GM19438 (cell line): ENCODE data around the gene TNFSF4.
A peak's percentile ranks its signal among the peaks of the same experiment; 100 is the strongest.
"Not testable (repeated sequence)": the region's sequence is repeated elsewhere in the genome, so short reads cannot be mapped to it uniquely, and the experiment has no call there.

Source experiments
- ATAC-seq: cut with Tn5 transposase; IDR thresholded peaks from one replicate; pipeline ENCODE4 v1.9.1; 2021; ENCODE audit warnings: low read depth; ENCODE audit not compliant: unreplicated experiment

TNFSF4 gene, protein sequence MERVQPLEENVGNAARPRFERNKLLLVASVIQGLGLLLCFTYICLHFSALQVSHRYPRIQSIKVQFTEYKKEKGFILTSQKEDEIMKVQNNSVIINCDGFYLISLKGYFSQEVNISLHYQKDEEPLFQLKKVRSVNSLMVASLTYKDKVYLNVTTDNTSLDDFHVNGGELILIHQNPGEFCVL

DNA sequence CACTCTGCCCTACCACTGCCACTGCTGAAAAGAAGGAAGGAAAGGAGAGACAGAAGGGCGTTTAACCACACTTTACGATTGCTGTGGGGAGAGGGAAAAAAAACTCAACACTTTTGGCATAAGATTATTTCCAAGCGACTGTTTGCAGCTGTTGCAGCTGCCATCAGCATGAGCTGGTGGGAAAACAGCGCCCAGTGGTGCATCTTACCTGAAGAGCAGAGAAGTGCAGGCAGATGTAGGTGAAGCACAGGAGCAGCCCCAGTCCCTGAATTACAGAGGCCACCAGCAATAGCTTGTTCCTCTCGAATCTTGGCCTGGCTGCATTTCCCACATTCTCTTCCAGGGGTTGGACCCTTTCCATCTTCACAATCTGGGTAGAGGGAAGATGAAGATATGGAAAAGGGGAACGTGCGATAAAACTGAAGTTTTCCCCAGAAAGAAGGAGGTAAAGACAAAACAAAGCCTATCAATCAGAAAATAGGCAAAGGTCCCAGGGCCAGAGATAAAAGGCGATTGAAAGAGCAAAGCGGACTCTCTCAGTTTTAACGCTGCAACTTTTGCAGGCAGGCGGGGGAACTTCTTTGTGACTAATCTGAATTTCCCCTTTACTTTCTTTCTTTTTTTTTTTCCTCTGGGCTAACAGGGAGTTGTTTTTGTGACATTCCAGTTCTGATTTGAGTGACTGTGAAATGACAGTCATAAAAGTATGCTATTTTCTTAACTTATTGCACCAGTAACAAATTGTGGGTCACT, at the start of gene TNFSF4:
Gene TNFSF4, minus strand, starts transcription at position 516 of the 753 bp plus-strand sequence. Its CDS starts 155 bp downstream, at position 361.
- no peak for ATAC-seq

DNA sequence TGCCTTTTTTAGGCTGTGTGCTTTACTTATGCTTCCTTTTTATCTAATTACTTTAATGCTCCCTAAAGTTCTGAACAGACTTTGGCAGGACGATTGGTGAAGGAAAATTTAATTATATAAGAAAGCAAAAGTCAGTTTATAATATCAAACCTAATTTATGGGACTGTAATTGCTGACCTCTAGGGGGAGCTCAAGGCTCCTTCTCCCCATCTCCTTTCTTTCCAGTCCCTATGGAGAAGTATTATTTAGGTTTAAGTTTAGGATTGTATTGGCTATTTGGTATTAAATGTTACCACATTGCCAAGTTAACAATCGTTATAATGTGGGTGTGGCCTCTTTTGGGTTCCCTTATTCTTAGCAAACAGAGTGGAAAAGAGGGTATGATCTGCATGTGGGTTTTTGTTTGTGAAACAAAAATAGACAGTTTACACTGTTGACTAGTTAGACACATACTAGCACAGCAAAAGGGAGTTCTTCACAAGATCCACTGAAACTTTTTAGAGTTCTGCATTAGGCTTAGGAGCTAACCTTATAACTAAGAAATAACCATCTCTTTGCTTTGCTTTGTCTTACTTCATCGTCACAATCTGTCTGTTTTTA, 48.2 kb upstream of the TNFSF4 start:
- no peak for ATAC-seq

- ATAC-seq, result no peak
These were observed 45.9 kb upstream of the TNFSF4 start for GRCh38 chr1:173253046-173253445.

GRCh38 chr1:173249349-173249748, 42.2 kb upstream of the TNFSF4 start:
- no peak for ATAC-seq

GRCh38 chr1:173248247-173248940, 41.3 kb upstream of the TNFSF4 start:
- ATAC-seq, result no peak

- no peak for ATAC-seq
These were observed 38.8 kb upstream of the TNFSF4 start for GRCh38 chr1:173245892-173246291.

- ATAC-seq, result no peak
These were observed 36.2 kb upstream of the TNFSF4 start for GRCh38 chr1:173243300-173243699.

DNA sequence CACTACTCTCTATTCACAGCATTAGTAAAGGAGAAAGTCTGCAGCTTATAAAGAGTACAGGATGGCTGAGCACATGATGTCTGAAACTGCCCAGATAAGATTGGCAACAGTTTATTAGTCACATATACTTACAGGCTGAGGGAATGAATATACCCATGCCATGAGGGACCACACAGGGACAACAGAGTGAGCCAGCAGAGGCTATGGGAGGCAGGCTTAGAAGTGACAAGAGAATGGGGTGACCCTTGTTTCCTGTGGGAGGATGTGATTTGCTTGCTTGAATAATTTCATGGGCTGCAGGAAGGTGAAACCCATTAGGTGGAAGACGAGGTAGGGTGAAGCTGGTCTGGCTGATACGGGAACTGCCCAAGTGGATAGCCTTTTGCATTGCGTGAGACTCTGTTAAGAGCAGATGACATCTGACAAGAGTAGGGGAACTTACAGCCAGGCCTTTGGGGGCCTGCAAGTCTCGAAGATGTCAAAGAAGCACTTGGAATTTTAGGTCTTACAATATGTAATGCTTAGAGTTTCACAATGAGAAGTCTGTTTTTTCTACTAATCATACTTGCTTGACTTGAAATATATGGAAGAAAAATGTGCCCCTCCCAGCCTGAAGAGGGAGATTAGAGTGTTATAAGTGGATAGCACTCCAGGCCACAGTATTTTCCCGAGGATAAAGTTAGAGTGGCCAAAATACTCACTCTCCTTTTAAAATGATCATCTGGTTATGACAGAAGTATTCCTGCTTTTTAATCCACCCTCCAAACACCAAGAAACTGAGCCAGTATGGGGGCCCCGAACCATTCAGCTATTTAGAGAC, 34.6 kb upstream of the TNFSF4 start:
- peak; percentile 60 for ATAC-seq

DNA sequence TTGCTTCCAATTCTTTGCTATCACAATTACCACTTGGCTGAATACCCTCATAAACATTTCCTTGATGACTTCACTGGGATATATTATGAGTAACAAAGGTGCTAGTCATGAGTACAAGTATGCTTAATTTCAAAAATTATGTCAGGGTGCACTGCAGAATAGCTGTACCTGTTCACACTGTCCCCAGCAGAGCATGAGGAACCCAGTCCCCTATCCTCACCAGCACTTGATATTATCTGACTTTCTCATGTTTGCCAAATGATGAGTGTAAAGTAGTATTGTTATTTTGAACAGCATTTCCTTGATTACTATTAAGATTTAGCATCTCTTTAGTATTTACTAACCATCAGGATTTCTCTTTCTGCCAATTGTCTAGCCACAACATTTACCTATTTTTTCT, 33.5 kb upstream of the TNFSF4 start:
- ATAC-seq, result no peak

DNA sequence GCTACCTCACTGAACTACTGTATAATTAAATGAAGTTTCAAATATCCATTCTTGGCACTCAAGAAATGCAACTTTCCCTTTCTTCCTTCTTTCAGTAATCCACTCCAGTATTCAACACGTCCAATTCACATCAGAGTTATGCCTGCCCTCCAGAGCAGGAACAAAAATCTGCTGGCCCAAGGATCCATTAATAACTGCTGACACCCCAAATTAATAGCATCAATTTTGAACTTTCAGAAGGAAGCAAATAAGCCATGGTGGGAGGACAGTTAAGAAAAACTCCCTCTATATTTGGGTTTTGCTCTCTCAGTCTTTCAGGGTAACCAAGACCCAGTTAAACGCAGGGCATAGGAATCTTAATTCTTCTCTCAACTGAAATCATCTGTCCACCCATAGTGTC, 31.9 kb upstream of the TNFSF4 start:
- no peak for ATAC-seq

GRCh38 chr1:173234899-173235298, 27.8 kb upstream of the TNFSF4 start:
- no peak for ATAC-seq

DNA sequence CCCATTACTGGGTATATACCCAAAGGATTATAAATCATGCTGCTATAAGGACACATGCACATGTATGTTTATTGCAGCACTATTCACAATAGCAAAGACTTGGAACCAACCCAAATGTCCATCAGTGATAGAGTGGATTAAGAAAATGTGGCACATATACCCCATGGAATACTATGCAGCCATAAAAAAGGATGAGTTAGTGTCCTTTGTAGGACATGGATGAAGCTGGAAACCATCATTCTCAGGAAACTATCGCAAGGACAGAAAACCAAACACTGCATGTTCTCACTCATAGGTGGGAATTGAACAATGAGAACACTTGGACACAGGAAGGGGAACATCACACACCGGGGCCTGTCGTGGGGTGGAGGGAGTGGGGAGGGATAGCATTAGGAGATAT, 27.3 kb upstream of the TNFSF4 start:
- ATAC-seq, result not testable (repeated sequence)

DNA sequence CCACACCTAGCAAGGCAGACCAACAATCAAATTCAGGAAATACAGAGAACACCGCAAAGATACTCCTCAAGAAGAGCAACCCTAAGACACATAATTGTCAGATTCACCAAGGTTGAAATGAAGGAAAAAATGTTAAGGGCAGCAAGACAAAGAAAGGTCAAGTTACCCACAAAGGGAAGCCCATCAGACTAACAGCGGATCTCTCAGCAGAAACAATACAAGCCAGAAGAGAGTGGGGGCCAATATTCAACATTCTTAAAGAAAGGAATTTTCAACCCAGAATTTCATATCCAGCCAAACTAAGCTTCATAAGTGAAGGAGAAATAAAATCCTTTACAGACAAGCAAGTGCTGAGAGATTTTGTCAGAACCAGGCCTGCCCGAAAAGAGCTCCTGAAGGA, 21.9 kb upstream of the TNFSF4 start:
- not testable (repeated sequence) for ATAC-seq

DNA sequence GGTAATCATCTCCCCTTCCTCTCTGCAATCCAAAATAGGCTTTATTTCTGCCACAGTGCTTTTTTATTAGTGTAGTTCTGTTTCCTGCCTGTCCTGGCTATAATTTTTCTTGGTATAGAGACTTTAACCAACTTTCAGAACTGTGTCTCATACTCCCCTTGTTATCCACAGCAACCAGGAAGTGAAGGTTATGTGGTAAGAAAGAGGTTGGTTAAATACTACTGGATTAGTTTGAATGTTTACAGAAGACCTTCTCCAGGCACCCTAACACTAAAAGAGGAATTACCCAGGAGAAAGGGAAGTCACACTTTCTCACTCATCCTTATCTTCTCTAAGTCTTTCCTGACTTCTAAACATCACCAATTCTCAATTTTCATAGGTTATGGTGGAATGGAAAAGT, 17.8 kb upstream of the TNFSF4 start:
- no peak for ATAC-seq

- ATAC-seq, result no peak
These were observed 17.3 kb upstream of the TNFSF4 start for GRCh38 chr1:173224280-173224892.

DNA sequence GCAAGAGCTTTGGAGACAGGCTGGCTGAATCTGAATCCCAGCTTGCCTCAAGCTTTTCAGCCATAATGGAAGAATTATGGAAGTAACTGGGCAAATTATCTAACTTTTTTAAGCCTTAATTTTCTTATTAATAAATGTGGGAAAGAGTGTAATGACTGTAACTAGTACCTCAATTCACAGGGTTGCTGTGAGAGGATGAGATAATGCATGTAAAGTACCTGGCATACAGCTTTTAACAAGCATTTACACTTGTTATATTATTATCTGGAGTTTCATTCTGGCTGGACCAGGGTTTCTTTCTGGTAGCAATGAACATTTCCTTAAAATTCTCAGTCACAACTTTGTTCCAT, 15.9 kb upstream of the TNFSF4 start:
- ATAC-seq, result no peak

DNA sequence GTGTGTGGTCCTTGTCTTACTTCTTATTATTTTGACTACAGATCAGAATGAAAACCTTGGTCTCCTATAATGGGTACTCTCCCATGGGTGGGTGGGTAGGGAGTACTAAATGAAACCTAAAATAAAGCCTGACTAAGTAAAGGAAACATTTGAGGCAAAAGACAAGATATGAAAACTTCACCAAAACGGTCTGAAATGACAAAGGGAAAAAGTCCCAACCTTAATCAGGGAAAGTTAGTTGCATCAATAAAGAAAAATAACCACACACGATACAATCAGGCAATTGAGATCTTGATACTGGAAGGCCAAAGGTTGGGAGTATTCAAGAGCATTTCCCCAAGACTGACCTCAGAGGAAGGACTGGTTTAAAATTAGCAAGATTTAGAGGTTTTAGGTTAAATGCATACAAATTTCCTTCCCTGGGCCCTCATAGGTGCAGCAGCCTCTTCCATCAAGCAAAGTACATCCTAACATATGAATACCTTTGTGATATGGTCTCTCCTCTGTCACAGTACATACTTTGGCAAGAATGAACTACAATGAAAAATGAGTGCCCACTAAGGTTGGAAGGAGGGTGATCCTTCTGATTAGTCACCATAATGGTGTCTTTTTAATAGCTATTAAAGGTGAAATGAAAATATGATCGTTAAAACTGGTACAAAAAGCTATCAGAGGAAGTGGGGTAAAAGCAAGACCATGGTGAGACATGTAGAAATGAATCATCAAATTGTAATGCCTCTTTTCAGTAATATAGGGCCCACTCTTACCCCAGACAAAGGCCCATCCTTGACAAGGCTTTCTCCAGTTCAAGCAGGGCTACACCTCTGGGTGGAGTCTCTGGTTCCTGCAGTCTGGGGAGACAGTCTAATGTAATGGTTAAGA, 15.3 kb upstream of the TNFSF4 start:
- ATAC-seq, result no peak

DNA sequence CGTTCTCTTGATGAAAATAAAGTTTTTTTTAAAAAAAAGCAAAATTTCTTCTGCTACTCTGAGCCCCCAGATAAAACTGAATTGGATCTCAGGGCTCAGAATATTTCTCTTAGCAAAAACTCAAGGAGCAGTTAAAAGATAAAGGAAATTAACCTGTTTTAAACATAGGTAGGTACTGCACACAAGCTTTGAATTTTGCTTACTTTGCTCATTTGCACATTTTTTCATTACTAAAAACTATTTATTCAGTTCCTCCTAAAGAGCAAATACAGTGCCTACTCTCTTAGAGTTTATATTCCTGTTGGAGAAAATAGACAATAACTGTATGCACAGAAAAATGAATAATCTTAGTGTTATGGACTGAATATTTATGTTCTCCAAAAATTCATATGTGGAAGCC, 13.0 kb upstream of the TNFSF4 start:
- no peak for ATAC-seq

DNA sequence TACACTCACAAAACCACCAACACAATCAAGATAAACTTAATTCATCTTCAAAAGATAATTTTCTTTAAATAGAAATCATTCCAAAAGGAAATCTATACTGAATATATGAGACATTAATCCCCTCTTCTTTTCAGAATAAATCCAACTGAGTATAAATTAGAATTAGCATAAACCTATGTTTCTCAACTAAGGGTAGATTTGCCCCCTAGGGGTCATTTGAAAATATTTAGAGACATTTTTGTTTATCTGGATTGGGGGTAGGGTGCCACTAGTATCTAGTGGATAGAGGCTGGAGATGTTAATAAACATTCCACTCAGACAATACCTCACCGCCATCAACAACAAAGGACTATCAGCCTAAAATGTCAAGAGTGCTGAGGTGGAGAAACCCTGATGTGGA, 6.5 kb upstream of the TNFSF4 start:
- ATAC-seq, result no peak
